Prostate gland (tissue), 2 donors: ENCODE data around the gene LSS. TPM values are rescaled to one million over a fixed set of nuclear protein-coding genes. Genes with fewer than 3 reads are reported as not detected.

Experiments
- DNase-seq: peaks from one replicate; pipeline ENCODE4 v3.0.0-alpha.2; 2019; ENCODE audit warnings: low spot score
- H3K27ac ChIP-seq, 2 donors: fragments of 200-600 bp; sonication (generic); 2 replicates each; pipeline ENCODE4 v1.5.1; 2017 to 2019
- H3K27me3 ChIP-seq: fragments of 200-600 bp; sonication (generic); replicated peaks from 2 replicates; pipeline ENCODE4 v1.5.1; 2019; ENCODE audit not compliant: insufficient read depth
- H3K36me3 ChIP-seq, 2 donors: fragments of 200-600 bp; sonication (generic); 1 replicate in 1 of 2; 2 replicates in 1 of 2; pipeline versions ENCODE4 v1.5.1 to v1.8.1; 2017 to 2019
- H3K4me1 ChIP-seq: fragments of 200-600 bp; sonication (generic); replicated peaks from 2 replicates; pipeline ENCODE4 v1.5.1; 2019
- H3K4me3 ChIP-seq, 2 donors: fragments of 200-600 bp; sonication (generic); 2 replicates each; pipeline ENCODE4 v1.5.1; 2017 to 2019
- H3K9me3 ChIP-seq: fragments of 200-600 bp; sonication (generic); 2 replicates; pipeline ENCODE4 v1.5.1; 2017
- POLR2A ChIP-seq: fragments of 450-650 bp; IDR thresholded peaks from one replicate; pipeline ENCODE4 v1.6.1; 2016; ENCODE audit warnings: antibody characterized with exemption, mild to moderate bottlenecking
- POLR2AphosphoS5 ChIP-seq: sonication (generic); formaldehyde crosslinking; IDR thresholded peaks from one replicate; pipeline ENCODE4 v1.6.1; 2017; ENCODE audit warnings: antibody characterized with exemption
- WGBS: methylation state at CpG from one replicate; pipeline ENCODE4 v1.1.5; 2018; 5-methylcytosine and 5-hydroxymethylcytosine counted together
- intact Hi-C: fragments of 100-400 bp; cut with DNase I; formaldehyde crosslinking; loops from one replicate; pipeline ENCODE4 v1.14.2; 2022
- total RNA-seq, 2 donors: library from RNA; depleted of rRNA; stranded (reverse); fragments of >200 nt; gene quantifications; one replicate each; pipeline ENCODE4 v1.1.0, GENCODE V29; 2016
- TF ChIP-seq, protein P1 (sequence below), 4 experiments: fragments of 200-600 bp in 2 of 4; fragments of 450-650 bp in 2 of 4; sonication (generic) in 2 of 4; IDR thresholded peaks; 1 replicate in 3 of 4; 2 replicates in 1 of 4; pipeline ENCODE4 v1.5.1; 2016 to 2019; ENCODE audit warnings: antibody characterized with exemption in 4 of 4, mild to moderate bottlenecking in 2 of 4, moderate library complexity in 2 of 4

The LSS gene
- total RNA-seq, 2 donors from 2014 or later = 95.5 to 145 TPM

DNA sequence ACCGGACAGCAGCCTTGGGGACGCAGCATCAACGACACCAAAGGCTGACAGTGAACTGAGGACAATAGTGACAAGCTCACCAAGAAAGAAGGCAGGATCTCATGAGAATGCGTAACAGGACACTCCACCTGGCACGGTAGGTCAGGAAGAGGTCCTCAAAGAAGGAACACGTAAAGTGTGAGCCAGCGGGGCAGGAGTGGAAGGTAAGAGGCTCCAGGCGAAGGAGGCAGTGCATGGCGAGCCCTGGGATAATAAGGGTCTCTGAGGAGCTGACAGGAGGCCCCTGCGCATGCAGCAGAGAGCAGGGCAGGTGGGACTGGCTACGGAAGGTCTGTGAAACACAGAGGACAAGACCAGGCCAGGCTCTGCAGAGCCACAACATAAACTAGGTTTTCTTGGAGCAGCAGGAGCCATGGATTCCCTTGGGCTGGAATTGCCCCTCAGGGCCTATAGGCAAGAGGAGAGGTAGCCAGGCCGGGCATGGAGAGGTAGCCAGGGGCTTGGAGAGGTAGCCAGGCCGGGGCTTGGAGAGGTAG lies 8.2 kb downstream of the LSS start:
- H3K27ac ChIP-seq = peak overlapping the region in 1 of 2 donors; percentile 73
- TF ChIP-seq POLR2A = no peak
- TF ChIP-seq, protein P1, sequence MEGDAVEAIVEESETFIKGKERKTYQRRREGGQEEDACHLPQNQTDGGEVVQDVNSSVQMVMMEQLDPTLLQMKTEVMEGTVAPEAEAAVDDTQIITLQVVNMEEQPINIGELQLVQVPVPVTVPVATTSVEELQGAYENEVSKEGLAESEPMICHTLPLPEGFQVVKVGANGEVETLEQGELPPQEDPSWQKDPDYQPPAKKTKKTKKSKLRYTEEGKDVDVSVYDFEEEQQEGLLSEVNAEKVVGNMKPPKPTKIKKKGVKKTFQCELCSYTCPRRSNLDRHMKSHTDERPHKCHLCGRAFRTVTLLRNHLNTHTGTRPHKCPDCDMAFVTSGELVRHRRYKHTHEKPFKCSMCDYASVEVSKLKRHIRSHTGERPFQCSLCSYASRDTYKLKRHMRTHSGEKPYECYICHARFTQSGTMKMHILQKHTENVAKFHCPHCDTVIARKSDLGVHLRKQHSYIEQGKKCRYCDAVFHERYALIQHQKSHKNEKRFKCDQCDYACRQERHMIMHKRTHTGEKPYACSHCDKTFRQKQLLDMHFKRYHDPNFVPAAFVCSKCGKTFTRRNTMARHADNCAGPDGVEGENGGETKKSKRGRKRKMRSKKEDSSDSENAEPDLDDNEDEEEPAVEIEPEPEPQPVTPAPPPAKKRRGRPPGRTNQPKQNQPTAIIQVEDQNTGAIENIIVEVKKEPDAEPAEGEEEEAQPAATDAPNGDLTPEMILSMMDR (IDR thresholded peaks at IDR 0.05) = no peak
- TF ChIP-seq POLR2AphosphoS5 = no peak
- no peak overlapping the region for H3K4me3 ChIP-seq
- H3K9me3 ChIP-seq = no peaks in the 10 kb centered on the region
- no peaks in the 10 kb centered on the region for H3K36me3 ChIP-seq
- H3K27me3 ChIP-seq = no peaks in the 10 kb centered on the region
- 76% methylated on average over 13 of the region's 13 CpGs for WGBS
- intact Hi-C loops = no loop called here
- no peak for DNase-seq
- peaks cover 4% of the 10 kb centered on the region for H3K4me1 ChIP-seq

DNA sequence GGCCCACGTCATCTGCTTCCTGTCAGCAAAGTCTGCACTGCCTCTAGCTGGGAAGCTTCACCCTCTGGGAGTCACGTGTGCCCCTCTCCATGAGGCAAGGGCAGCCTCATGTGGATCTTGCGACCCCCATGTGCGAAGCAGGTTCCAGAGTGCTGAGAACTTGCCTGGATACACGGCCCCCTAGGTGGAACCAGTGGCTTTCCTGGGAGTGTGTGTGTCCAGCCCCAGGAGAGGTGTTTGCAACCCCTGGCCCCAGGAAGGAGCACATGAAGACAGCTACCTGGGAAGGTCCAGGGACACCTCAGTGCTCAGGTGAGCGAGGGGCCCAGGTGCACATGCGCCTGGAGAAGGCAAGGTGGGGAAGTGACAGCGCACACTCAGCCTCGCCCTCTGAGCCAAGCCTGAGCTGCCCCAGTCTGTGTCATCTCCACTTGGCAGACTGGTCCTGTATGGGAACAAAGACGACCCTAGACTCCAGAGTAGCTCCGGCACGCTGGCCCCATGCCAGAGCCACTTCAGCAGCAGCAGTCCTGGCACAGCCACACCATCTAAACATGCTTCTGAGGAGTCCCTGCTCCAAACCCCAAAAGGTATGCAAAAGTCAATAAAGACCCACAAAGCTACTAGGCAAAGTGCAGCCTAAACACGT lies 8.9 kb downstream of the LSS start:
- Histone ChIP-seq H3K27ac (peak overlapping the region in 1 of 2 donors; percentile 73), H3K9me3 (no peaks in the 10 kb centered on the region), H3K4me1 (peaks cover 4% of the 10 kb centered on the region), H3K27me3 (no peaks in the 10 kb centered on the region), H3K4me3 (no peak overlapping the region), H3K36me3 (no peaks in the 10 kb centered on the region)
- TF ChIP-seq POLR2A (no peak), POLR2AphosphoS5 (no peak)
- TF ChIP-seq, protein P1 (IDR thresholded peaks at IDR 0.05) = no peak
- WGBS = 72% methylated on average over 13 of the region's 13 CpGs
- intact Hi-C loops = no loop called here
- DNase-seq = no peak

DNA sequence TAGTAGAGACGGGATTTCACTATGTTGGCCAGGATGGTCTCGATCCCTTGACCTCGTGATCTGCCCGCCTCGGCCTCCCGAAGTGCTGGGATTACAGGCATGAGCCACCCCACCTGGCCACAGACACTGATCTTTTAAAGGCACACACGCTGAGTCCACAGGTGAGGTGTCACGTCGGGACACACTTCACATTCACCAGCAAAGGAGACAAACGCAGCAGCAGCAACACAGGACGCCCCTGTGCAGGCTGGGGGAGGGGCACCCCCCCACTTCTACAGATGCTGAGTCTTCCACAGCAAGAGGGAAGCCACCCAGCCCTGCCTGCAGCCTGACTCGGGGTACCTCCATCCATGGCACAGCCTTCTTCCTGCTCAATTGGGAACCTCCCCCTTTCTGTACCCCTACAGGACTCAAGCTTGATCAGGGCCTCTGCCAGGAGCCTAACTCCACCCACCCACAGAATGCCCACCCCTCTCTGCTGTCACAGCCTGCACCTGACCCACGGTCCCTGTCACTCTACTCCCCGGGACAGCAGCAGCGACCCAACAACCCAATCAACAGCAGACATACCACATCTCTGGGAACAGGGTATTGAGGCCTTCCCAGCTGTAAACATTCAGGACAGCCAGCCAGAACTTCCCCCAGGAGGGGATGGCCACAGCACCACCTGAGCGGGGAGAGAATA lies 9.5 kb downstream of the LSS start:
- Histone ChIP-seq H3K27ac (peak overlapping the region; percentile 24 to 73), H3K36me3 (no peaks in the 10 kb centered on the region), H3K27me3 (no peaks in the 10 kb centered on the region), H3K4me3 (no peak overlapping the region), H3K4me1 (peaks cover 4% of the 10 kb centered on the region), H3K9me3 (no peaks in the 10 kb centered on the region)
- 93% methylated on average over 16 of the region's 16 CpGs for WGBS
- TF ChIP-seq, protein P1 (IDR thresholded peaks at IDR 0.05) = no peak
- no peak for TF ChIP-seq POLR2AphosphoS5
- TF ChIP-seq POLR2A = no peak
- DNase-seq = no peak
- intact Hi-C loops = no loop called here

DNA sequence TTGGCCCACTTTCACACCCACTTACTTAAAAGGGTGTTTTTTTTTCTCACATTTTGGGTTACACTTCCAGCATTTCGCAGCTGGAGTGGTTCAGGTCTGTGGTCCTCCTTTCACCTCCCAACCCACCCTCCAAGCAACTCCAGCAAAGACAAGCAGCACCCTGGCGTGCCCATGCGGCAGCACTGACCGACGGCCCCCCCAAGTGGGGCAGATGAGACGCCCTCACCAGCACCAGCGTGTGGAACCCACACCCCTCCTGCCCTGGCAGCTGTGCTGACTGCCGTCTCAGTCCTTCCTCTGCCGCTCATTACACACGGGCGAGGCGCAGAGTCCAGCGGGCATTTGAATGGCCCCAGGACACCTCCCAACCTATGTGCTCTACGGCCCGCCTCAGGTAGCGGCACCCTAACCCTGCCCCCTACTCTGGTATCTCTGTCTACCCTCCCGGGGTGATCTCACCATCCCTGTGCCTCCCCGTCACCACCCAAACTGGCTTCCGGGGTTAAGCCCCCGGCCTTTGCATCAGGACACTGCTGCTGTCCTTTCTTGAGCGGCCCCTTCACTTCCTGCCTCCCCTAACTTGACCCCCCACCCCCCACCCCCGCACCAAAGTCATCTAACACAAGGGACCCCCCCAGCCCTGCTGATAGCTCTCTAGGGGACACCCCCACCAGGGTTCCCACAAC lies 10.9 kb downstream of the LSS start:
- WGBS = 93% methylated on average over 21 of the region's 22 CpGs
- peaks cover 0 to 6% of the 10 kb centered on the region in 2 donors for H3K36me3 ChIP-seq
- TF ChIP-seq POLR2AphosphoS5 (no peak), POLR2A (no peak)
- TF ChIP-seq, protein P1 (IDR thresholded peaks at IDR 0.05) = no peak
- H3K4me3 ChIP-seq = no peak overlapping the region
- intact Hi-C loops = no loop called here
- H3K4me1 ChIP-seq = peaks cover 4% of the 10 kb centered on the region
- DNase-seq = no peak
- peak overlapping the region in 1 of 2 donors; percentile 73 for H3K27ac ChIP-seq
- H3K9me3 ChIP-seq = no peaks in the 10 kb centered on the region
- H3K27me3 ChIP-seq = no peaks in the 10 kb centered on the region
